WTC11 (cell line): ENCODE data around the gene TBC1D8B. TPM values are rescaled to one million over a fixed set of nuclear protein-coding genes. Genes with fewer than 3 reads are reported as not detected.

ENCODE experiments used
- ATAC-seq: fragments of 200-7000 bp; cut with Tn5 transposase; 2 replicates; pipeline ENCODE4 v1.10.0; 2021; ENCODE audit warnings: mild to moderate bottlenecking, moderate library complexity
- CTCF ChIA-PET: fragments of 300-600 bp; sonication (Branson Sonifier 250); formaldehyde crosslinking; loops from one replicate; lab custom pipeline; 2021; ENCODE audit warnings: antibody characterized with exemption; lab: Charles Lee
- POLR2A ChIA-PET: fragments of 350-600 bp; sonication (Branson Sonifier 250); formaldehyde crosslinking; loops from one replicate; lab custom pipeline; 2021; ENCODE audit warnings: antibody characterized with exemption; lab: Charles Lee
- DNase-seq: peaks from one replicate; pipeline ENCODE4 v3.0.0; 2021; ENCODE audit warnings: low spot score
- H3K27ac Mint-ChIP-seq: 2 replicates; pipeline ENCODE4 v1.8.0; 2021; ENCODE audit warnings: mixed read lengths
- H3K27me3 Mint-ChIP-seq: 2 replicates; pipeline ENCODE4 v1.8.0; 2021; ENCODE audit warnings: low read depth, mild to moderate bottlenecking, moderate library complexity, mixed read lengths
- H3K36me3 Mint-ChIP-seq: 2 replicates; pipeline ENCODE4 v1.8.0; 2021; ENCODE audit warnings: mixed read lengths
- H3K4me1 Mint-ChIP-seq: 2 replicates; pipeline ENCODE4 v1.8.0; 2022; ENCODE audit warnings: mixed read lengths
- H3K4me3 Mint-ChIP-seq: 2 replicates; pipeline ENCODE4 v1.8.0; 2021; ENCODE audit warnings: mild to moderate bottlenecking, moderate library complexity, mixed read lengths
- H3K9me3 Mint-ChIP-seq: 2 replicates; pipeline ENCODE4 v1.8.0; 2021; ENCODE audit warnings: mixed read lengths
- ATF1 ChIP-seq: sonication (generic); formaldehyde crosslinking; IDR thresholded peaks from 2 replicates; pipeline ENCODE4 v1.8.1; 2023; ENCODE audit warnings: mild to moderate bottlenecking, moderate library complexity, missing genetic modification reagents
- CBFB ChIP-seq: sonication (generic); formaldehyde crosslinking; IDR thresholded peaks from 2 replicates; pipeline ENCODE4 v1.8.1; 2022; ENCODE audit warnings: mild to moderate bottlenecking, low read depth, missing genetic modification reagents
- CREB1 ChIP-seq: sonication (generic); formaldehyde crosslinking; IDR thresholded peaks from 2 replicates; pipeline ENCODE4 v1.8.0; 2023; ENCODE audit warnings: mild to moderate bottlenecking, missing genetic modification reagents
- CREM ChIP-seq: sonication (generic); formaldehyde crosslinking; IDR thresholded peaks from 2 replicates; pipeline ENCODE4 v1.8.1; 2022; ENCODE audit warnings: mild to moderate bottlenecking, missing genetic modification reagents, moderate library complexity
- ETV6 ChIP-seq: sonication (generic); formaldehyde crosslinking; IDR thresholded peaks from 2 replicates; pipeline ENCODE4 v1.8.1; 2022; ENCODE audit warnings: mild to moderate bottlenecking, missing genetic modification reagents
- FOXP1 ChIP-seq: sonication (generic); formaldehyde crosslinking; IDR thresholded peaks from 2 replicates; pipeline ENCODE4 v1.8.0; 2022; ENCODE audit warnings: missing genetic modification reagents, mild to moderate bottlenecking, moderate library complexity, borderline replicate concordance
- FOXP4 ChIP-seq: sonication (generic); formaldehyde crosslinking; IDR thresholded peaks from 2 replicates; pipeline ENCODE4 v1.8.0; 2022; ENCODE audit warnings: mild to moderate bottlenecking, missing genetic modification reagents
- NFATC4 ChIP-seq: fragments of 250-450 bp; sonication (Bioruptor Pico); IDR thresholded peaks from 2 replicates; pipeline ENCODE4 v1.9.0; 2021; ENCODE audit warnings: mild to moderate bottlenecking
- NFYB ChIP-seq: sonication (generic); formaldehyde crosslinking; conservative IDR thresholded peaks from 2 replicates; pipeline ENCODE4 v1.8.0; 2022; ENCODE audit warnings: low read depth, missing genetic modification reagents
- NR2C2 ChIP-seq: sonication (generic); formaldehyde crosslinking; IDR thresholded peaks from 2 replicates; pipeline ENCODE4 v1.8.0; 2022; ENCODE audit warnings: mild to moderate bottlenecking, missing genetic modification reagents
- OVOL2 ChIP-seq: fragments of 250-450 bp; sonication (Bioruptor Pico); IDR thresholded peaks from 2 replicates; pipeline ENCODE4 v1.9.0; 2021; ENCODE audit warnings: mild to moderate bottlenecking, borderline replicate concordance
- PRDM15 ChIP-seq: sonication (generic); formaldehyde crosslinking; IDR thresholded peaks from 2 replicates; pipeline ENCODE4 v1.8.0; 2022; ENCODE audit warnings: missing genetic modification reagents
- PREB ChIP-seq: sonication (generic); formaldehyde crosslinking; IDR thresholded peaks from 2 replicates; pipeline ENCODE4 v1.8.1; 2022; ENCODE audit warnings: mild to moderate bottlenecking, missing genetic modification reagents, moderate library complexity, borderline replicate concordance
- SMAD4 ChIP-seq: sonication (generic); formaldehyde crosslinking; IDR thresholded peaks from 2 replicates; pipeline ENCODE4 v1.8.0; 2022; ENCODE audit warnings: mild to moderate bottlenecking, missing genetic modification reagents
- TP53 ChIP-seq: sonication (generic); formaldehyde crosslinking; IDR thresholded peaks from 2 replicates; pipeline ENCODE4 v1.8.1; 2023; ENCODE audit warnings: mild to moderate bottlenecking, missing genetic modification reagents
- total RNA-seq: library from RNA; stranded (reverse); gene quantifications from 3 replicates; pipeline ENCODE4 v1.2.3, GENCODE V29; 2021
- TF ChIP-seq, protein P1 (sequence below): sonication (generic); formaldehyde crosslinking; conservative IDR thresholded peaks from 2 replicates; pipeline ENCODE4 v1.8.1; 2023; ENCODE audit warnings: mild to moderate bottlenecking, low read depth, missing genetic modification reagents, moderate library complexity

The TBC1D8B gene
- total RNA-seq, 1 experiment from 2014 or later, result 6.3 TPM

- POLR2A ChIA-PET, result no interaction called here
- no peak for DNase-seq
- no peaks in the 10 kb centered on the region; the same call in 1 of the 2 replicates for H3K27me3 Mint-ChIP-seq
- no peaks in the 10 kb centered on the region for H3K36me3 Mint-ChIP-seq
- no peak overlapping the region for H3K27ac Mint-ChIP-seq
- TF ChIP-seq, protein P1, sequence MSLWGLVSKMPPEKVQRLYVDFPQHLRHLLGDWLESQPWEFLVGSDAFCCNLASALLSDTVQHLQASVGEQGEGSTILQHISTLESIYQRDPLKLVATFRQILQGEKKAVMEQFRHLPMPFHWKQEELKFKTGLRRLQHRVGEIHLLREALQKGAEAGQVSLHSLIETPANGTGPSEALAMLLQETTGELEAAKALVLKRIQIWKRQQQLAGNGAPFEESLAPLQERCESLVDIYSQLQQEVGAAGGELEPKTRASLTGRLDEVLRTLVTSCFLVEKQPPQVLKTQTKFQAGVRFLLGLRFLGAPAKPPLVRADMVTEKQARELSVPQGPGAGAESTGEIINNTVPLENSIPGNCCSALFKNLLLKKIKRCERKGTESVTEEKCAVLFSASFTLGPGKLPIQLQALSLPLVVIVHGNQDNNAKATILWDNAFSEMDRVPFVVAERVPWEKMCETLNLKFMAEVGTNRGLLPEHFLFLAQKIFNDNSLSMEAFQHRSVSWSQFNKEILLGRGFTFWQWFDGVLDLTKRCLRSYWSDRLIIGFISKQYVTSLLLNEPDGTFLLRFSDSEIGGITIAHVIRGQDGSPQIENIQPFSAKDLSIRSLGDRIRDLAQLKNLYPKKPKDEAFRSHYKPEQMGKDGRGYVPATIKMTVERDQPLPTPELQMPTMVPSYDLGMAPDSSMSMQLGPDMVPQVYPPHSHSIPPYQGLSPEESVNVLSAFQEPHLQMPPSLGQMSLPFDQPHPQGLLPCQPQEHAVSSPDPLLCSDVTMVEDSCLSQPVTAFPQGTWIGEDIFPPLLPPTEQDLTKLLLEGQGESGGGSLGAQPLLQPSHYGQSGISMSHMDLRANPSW (CRISPR knock-in tag), result no peak
- TF ChIP-seq PREB (no peak), ETV6 (CRISPR knock-in tag) (no peak), CREB1 (CRISPR knock-in tag) (no peak)
- CTCF ChIA-PET, result interaction anchor here (1.0 kb wide), 1 partner anchor 71 kb away, joined by 3 read pairs; no protein-coding TSS in a partner anchor
- no peaks in the 10 kb centered on the region for H3K4me1 Mint-ChIP-seq
- H3K4me3 Mint-ChIP-seq, result no peak overlapping the region
- ATAC-seq, result no peak
- no peaks in the 10 kb centered on the region for H3K9me3 Mint-ChIP-seq
These were observed 87.0 kb downstream of the TBC1D8B start for GRCh38 chrX:106889468-106889867.

GRCh38 chrX:106891762-106892460 is 89.4 kb downstream of the TBC1D8B start:
- CTCF ChIA-PET, result interaction anchor here (3.8 kb wide), 1 partner anchor 69 kb away, joined by 54 read pairs; no protein-coding TSS in a partner anchor
- Mint-ChIP-seq H3K36me3 (no peaks in the 10 kb centered on the region), H3K4me3 (no peak overlapping the region), H3K27me3 (no peaks in the 10 kb centered on the region; the same call in 1 of the 2 replicates), H3K4me1 (0 out of 2 replicates have a peak, but pooled peaks cover 2% of the 10 kb centered on the region), H3K9me3 (no peaks in the 10 kb centered on the region), H3K27ac (no peak overlapping the region)
- no peak for ATAC-seq
- TF ChIP-seq FOXP4 (no peak), TP53 (CRISPR knock-in tag) (no peak), PRDM15 (CRISPR knock-in tag) (no peak), NFYB (no peak), NFATC4 (CRISPR knock-in tag) (no peak), NR2C2 (CRISPR knock-in tag) (no peak), CBFB (no peak), CREM (no peak), OVOL2 (no peak), ATF1 (no peak), FOXP1 (CRISPR knock-in tag) (no peak), SMAD4 (CRISPR knock-in tag) (no peak)
- DNase-seq, result no peak
- POLR2A ChIA-PET, result no interaction called here
